NCI-H82 treated with DMSO at 0.1 percent for 48 hours (cell line): ENCODE data around the gene RASA4.
"Not testable (repeated sequence)": the region's sequence is repeated elsewhere in the genome, so short reads cannot be mapped to it uniquely, and the experiment has no call there.

Source experiments
- DNase-seq: peaks from one replicate; lab custom pipeline; 2025; ENCODE audit not compliant: unreplicated experiment; lab: John Stamatoyannopoulos, UW

The RASA4 gene

DNA sequence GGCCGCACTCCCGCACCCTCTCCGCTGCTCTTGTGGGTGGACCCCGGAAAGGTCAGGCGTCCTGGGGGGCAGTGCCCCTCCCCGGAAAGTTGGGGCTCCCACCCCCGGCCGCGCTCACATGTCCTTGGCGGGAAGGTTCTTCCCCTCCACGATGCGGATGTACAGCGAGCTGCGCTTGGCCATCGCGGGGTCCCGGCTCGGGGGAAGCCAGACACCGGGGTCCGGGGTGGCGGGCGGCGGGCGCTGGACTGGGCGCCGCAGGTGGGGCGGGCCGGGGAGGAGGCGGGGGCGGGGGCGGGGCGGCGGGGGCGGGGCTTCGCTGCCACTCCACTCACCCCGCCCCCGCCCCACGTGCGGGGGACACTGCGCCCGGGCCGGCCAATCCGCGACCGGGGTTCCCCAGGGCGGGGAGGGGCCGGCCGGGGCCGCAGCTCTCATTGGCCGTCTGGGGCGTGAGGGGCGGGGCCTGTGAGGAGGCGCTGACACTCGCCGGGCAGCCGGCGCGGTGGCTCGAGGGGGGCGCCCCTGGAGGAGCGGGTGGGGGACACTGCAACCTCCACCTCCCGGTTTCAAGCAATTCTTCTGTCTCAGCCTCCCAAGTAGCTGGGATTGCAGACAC lies at the start of gene RASA4:
TSS of gene RASA4 (minus strand) at position 250 of the 619 bp plus-strand sequence. CDS start at position 183, 67 bp downstream.
- DNase-seq, result not testable (repeated sequence)

DNA sequence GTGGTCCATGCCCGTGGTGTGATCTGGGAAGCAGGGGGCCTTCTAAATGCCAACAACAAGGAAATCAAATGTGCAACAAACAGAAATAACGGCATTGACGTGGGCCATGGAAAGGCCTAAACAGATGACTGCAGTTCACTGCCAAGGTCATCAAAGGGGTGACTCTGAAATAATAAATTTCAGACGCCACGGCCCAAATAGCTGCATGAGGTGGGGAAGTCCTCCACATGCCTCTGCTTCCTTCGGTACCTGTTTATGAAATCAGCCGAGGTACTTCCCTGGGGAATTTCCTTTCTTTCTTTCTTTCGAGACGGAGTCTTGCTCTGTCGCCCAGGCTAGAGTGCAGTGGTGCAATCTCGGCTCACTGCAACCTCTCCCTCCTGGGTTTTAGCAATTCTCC lies 48.2 kb upstream of the RASA4 start:
- DNase-seq, result not testable (repeated sequence)

DNA sequence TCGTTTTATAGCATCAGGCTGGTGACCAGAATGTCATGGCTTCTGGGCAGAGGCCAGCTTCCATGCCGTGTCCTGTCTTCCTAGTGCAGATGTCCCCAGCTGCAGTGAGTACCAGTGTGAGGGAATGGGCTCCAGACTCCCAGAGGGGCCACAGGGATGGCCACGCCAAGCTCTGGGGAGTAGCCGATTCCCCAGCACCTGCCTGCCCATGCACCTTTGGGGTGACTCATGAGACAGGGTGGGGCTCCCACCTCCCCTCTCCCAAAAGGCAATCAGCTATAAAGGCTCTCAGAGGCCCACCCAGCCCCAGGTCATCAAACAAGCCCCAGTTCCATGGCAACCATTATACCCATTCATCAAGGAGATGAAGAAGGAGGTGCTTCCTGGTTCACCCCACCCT lies 33.4 kb upstream of the RASA4 start, which contains the start of gene SPDYE2B:
TSS of gene SPDYE2B (plus strand) at position 396 of the 400 bp plus-strand sequence. CDS start 2,030 bp downstream, outside the sequence.
- DNase-seq, result not testable (repeated sequence)

DNA sequence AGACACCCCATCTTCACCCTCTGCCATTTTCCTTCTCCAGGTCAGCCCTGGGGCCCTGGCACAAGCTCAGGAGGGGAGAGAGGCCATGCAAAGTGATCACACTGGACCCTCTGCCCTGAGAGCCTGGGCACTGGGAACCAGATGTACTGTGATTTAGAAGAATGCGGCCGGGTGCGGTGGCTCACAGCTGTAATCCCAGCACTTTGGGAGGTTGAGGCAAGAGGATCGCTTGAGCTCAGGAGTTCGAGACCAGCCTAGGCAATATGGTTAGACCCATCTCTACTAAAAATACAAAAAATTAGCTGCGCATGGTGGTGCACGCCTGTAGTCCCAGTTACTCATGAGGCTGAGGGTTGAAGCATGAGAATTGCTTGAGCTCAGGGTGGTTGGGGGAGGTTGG lies 31.3 kb upstream of the RASA4 start:
- not testable (repeated sequence) for DNase-seq

DNA sequence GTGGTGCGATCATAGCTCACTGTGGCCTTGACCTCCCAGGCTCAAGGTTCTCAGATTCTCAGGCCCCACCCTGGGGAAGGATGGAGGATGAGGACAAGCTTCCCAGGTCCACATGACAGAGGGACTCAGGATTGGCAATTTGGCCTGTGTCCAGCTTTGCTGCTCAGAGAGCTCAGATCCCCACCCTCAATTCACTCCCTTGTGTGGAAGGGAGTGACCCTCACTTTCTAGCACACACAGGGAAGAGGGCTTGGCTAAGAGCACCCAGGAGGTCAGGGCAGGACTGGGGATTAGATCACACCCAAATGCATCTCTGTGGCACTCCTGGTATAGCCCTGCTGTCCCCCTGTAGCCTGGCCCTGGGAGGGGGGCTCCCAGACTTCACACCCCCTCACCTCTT lies 26.8 kb upstream of the RASA4 start:
- DNase-seq, result not testable (repeated sequence)

DNA sequence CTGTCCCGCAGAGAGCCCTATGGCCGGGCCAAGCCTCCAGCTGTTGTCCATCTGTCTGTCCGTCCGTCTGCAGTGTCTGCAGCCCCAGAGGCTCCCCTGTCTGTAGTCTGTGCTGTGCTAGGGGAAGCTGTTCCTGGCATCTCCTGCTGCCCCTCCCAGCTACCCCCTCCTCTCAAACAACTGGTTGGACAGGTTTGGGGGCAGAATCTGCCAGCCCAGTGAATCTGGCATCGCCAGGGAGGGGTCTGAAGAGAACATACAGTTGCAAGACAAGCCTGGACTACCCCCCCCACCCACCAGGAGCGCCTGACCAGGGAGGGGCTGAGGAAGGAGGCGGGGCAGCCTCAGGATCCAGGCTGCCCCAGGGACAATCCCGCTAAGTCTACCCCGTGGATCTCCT lies 26.1 kb upstream of the RASA4 start, which contains the start of gene UPK3BL1:
TSS of gene UPK3BL1 (minus strand) at position 101 of the 400 bp plus-strand sequence. CDS start at position 51, 50 bp downstream.
- not testable (repeated sequence) for DNase-seq

DNA sequence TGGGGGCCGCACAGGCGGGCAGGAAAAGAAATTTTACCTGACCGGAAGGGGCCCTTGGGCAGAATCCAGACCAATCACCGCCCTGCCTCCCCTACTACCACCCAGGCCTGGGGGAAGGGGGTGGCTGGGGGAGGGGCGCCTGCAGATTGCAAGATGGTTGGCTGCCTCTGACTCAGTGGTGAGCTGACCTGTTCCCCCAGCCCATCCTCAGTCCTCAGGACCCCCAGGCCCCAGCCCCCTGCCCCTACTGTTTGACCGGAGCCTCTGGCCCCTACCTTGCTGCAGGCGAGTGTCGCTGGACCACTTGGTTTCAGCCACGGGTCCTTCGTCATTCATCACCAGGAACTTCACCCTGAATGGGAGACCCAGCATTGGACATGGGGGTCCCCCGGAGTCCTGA lies 22.3 kb upstream of the RASA4 start:
- DNase-seq, result not testable (repeated sequence)

DNA sequence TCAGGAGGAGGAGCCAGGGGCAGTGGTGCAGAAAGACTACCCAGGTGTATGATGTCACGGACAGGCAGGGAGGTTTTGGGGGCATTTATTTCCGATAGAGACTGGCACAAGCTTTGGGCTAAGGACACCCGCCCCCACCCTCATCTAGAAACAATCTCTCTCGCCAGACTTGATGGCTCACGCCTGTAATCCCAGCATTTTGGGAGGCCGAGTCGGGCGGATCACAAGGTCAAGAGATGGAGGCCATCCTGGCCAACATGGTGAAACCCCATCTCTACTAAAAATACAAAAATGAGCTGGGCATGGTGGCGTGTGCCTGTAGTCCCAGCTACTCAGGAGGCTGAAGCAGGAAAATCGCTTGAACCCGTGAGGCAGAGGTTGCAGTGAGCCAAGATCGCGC lies 20.4 kb upstream of the RASA4 start:
- not testable (repeated sequence) for DNase-seq

DNA sequence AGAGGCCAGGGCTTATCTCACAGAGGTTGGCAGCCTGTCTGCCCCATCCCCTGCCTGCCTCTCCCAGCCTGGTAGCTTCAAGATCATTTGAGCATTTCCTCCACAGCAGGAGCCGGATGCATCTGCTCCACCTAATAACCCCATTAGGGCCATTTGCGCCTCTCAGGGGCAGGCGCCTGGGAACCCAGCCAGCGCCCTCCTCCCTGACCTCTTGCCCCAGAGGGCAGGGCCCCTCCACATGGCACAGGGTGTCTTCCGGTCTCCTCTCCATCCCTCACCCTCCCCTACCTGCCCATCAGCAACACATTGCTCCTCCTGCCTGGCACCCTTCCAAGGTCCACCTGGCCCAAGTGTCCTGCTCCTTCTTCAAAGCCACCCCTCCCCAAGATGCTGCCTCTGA lies 18.8 kb upstream of the RASA4 start:
- DNase-seq, result not testable (repeated sequence)

DNA sequence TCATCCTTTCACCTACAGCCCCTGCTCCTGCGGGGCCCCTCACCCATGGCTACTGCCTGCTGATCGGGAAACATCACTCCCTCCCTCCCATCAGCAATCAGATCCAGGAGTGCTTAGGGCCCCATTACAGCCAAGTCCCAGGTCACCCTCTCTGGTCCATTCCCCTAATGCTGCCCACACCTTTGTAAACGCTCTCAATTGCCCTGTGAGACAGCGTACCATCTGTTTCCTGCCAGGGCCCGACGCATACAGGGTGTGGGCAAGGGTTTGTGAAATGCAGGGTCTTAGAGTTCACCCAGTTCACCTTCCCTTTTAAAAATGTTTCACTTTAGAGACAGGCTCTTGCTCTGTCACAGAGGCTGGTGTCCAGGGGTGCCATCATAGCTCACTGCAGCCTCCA lies 17.7 kb upstream of the RASA4 start:
- not testable (repeated sequence) for DNase-seq

DNA sequence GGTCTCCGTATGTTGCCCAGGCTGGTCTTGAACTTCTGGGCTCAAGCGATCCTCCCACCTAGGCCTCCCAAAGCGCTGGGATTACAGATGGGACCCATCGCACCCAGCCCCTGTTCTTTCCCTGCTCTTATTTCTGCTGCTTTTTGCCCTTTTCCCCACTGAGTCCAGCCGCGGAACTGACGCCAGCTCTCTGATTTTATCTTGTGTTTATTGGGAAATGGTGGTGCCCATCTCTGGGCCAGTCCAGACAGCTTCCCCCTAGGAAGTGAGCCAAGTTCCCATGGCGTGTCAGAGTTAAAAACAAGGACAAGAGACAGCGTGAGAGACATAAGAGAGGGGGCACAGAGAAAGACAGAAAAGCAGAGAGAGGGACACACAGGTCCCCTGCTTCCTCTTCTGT lies 14.1 kb upstream of the RASA4 start:
- not testable (repeated sequence) for DNase-seq

DNA sequence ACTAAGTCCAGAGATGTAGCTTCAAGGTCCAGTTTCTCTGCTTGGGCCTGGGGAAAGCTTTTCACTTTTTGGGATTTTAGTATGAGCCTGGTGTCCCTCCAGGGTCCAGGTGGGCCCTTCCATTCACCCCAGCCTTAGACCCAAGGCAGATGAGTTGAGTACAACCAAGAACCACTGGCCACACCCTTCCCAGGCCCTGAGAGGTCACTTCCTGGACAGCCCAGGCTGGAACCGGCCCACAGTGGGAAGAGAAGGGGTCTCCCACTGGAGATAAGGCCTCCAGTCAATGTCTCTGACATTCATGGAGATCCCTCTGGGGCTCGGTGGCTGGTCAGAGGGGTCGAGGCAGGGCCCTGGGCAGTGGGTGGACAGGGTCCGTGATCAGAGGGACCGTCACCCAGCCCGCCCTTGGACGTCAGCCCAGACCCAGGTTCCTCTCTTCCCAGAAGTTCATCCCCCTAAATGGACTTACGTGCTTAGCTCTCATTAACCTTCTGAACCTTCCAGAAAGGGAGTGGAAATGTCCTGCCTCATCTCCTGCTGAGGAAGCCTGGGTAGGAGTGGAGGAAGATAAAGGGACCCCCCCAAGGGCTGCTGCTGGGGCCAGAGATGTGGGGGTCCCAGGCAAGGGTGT lies 10.8 kb upstream of the RASA4 start:
- DNase-seq, result not testable (repeated sequence)

DNA sequence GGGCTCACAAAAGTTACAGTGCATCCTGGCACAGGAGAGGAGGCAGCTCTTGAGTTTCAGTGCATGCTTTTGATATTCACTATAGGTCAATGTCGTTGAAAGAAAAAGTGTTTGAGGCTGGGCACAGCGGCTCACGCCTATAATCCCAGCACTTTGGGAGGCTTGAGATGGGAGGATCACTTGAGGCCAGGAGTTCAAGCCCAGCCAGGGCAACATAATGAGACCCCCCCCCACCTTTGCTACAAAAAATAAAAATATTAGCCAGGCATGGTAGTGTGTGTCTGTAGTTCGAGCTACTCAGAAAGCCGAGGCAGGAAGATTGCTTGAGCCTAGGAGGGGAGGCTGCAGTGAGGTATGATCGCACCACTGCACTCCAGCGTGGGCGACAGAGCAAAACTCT lies 1.6 kb upstream of the RASA4 start:
- DNase-seq, result not testable (repeated sequence)

DNA sequence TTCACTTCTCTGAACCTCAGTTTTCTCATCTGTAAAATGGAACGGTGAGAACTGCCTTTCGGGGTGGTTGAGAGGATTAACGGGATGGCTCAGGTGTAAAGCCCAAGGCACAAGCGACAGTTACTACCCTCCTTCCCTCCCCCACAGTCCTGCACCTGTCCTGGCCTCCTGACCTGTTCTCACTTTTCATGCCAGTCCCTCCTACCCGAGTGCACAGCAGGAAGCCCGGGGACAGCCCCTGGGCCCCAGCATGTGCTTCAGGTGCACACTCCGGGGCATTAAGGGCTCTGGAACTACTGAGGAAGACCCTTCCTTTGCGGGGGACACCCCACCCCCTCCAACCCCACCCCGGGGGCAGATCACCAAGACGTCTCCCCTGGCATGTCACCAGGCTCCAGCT lies 626 bp downstream of the RASA4 start:
- DNase-seq, result not testable (repeated sequence)

DNA sequence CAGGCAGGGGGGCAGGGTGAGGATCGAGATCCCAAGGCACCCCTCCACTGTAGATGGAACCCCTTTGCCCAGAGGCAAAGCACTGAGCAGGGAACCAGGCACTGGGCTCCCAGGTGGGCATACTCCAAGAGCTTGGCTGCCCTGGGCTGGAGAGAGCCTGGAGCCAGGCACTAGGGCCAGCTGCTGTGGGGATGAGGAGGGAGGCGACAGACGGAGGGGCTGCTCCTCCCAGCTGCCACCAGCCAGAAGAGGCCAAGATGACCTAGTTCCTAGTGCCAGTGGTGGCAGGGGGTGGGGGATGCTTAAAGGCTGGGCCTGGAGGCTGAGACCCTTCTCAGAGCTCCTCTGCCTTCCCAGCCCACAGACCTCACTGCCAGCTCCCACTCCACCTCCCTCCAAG lies 1.7 kb downstream of the RASA4 start:
- not testable (repeated sequence) for DNase-seq

DNA sequence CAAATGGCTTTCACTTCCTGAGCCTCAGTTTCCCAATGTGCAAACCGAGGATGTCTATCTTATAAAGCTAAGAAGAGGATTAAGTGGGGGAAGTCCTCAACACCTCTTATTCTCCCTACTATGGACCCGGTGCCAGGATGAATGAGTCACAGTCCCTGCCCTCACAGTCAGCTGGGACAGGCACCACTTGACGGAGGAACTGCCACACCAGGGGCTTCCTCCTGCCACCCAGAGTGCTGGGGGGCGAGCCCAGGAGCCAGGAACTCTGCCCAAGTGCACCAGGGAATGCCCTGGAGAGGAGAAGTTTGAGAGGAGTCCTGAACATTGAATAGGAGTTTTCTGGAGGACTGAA lies 2.2 kb downstream of the RASA4 start:
- DNase-seq, result not testable (repeated sequence)

DNA sequence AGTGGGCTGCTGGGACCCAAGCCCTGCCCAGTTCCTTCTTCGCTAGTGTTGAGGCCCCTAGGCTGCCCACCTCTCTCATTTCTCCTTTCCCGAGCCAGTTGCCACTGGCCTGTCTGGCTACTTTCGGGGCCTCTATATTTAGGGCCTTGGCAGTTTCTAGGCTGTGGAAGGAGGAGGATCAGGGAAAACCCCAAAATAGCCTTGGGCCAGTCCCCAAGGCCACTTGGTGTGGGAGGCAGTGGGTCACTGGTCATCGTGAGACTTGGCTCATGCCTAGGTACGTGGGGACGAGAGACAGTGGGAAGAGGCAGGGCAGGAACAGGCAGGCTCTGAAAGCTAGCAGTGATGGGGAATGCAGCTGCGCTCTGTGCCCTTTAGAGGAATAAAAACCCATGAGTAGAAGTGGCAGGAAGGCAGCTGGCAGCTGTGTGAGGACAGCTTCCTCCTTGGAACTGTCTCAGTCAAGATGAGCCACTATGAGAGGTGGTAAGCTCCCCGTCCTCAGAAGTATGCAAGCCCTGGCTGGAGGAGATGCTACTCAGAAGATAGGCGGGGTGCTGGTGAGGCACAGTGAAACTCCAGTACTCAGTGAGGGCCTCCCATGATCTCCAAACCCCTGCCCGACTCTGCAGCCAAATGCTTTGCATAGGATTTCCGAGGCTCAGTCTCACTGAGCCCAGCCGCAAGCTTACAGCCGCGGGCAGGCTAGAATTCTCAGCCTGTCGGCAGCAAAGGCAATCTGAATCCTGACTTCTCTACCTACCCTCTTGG lies 2.8 kb downstream of the RASA4 start:
- DNase-seq, result not testable (repeated sequence)

DNA sequence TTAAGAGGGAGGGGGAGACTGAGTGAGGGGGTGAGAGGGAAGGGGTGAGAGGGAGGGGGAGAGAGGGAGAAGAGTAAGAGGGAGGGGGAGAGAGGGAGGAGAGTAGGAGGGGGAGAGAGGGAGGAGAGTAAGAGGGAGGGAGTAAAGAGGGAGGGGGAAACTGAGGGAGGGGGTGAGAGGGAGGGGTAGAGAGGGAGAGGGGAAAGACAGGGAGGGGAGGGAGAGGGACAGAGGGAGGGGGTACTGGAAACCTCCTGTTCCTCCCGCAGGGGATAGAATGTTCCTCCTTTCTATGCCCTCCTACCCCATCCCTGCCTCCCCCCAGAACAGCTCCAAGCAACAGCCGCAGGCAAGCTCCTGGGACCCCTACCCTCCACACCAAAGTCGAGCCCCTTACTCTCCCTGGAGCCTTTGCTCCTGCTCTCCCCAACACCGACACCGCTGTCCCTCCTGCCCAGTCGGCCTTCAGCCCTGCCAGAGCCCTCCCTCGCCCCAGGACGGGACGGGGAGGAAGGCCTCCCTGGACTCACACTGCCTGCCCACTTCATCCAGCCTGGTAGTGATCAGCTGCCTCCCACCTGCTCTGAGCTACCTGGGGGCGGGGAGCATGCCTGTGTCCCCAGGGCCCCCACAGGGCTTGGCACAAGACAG lies 4.8 kb downstream of the RASA4 start:
- not testable (repeated sequence) for DNase-seq

DNA sequence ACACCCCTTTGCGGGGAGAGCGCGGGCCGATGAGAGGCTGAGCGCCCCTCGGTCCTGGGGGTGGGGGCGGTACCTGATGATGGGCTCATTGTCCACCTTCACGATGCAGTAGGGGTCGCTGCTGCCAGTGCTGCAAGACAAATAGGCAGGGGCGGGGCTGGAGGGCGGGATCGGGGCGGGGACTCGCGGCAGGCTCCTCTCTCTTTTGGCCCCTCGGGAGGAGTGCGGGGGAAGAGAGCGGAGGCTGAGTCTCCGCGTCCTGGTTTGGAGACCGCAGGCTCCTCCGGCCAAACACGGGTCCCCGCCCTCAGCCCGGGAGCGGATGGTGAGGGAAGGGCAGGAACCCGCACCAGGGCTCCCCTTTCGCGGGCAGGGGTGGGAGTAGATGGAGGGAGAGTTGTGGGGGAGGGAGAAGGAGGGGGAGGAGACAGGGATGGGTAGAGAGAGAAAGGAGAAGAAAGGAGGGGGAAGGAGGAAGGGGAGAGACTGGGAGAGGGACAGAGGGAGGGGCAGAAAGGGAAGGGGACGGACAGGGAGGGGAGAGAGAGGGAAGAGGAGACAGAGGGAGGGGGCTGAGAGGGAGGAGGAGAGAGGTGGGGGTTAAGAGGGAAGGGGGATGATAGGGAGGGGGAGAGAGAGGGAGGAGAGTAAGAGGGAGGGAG lies 5.4 kb downstream of the RASA4 start:
- DNase-seq, result not testable (repeated sequence)

DNA sequence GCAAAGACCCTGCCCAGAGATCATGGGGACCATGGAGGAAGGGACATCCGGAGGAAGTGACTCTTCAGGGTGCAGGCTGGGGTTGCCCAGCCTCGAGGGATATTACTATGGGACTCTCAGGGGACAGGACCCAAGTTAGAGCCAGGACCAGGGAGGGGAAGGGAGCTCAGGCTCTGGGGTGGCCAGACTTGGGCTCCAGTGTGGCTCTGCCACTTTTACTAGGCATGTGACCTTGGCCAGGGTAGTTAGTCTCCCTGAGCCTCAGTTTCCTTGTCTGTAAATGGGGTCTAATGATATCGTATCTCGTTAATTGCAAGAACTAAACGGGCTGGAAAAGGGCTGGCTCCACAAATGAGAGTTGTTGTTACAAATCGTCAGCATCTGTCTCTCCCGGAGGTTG lies 6.1 kb downstream of the RASA4 start:
- not testable (repeated sequence) for DNase-seq

DNA sequence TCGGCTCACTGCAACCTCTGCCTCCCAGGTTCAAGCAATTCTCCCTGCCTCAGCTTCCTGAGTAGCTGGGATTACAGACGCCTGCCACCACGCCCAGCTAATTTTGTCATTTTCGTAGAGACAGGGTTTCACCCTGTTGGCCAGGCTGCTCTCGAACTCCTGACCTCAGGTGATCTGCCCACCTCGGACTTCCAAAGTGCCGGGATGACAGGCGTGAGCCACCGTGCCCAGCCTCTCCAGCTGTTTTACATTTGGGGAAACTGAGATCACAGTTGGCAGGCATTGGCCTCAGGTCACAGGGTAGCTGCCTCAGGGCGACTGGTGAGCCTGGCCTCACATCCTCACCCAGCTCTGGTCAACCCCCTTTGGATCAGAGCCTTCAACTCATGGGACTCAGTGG lies 6.8 kb downstream of the RASA4 start:
- not testable (repeated sequence) for DNase-seq
